MM.1S (cell line): ENCODE results near the gene PNLIP.

Experiments
- EZH2 ChIP-seq: fragments of 300-600 bp; sonication (generic); optimal IDR thresholded peaks from 2 replicates; pipeline ENCODE3; 2017; ENCODE audit warnings: low read depth, mild to moderate bottlenecking, antibody characterized with exemption, low read length, mixed read lengths
- EZH2phosphoT487 ChIP-seq: fragments of 300-600 bp; sonication (generic); IDR thresholded peaks from 2 replicates; pipeline ENCODE4 v1.6.1; 2018; ENCODE audit warnings: antibody characterized with exemption, low read length
- TF ChIP-seq, protein P1 (sequence below): fragments of 300-600 bp; sonication (generic); IDR thresholded peaks from 2 replicates; pipeline ENCODE4 v1.5.1; 2016; ENCODE audit warnings: antibody characterized with exemption, low read length, mixed read lengths

DNA sequence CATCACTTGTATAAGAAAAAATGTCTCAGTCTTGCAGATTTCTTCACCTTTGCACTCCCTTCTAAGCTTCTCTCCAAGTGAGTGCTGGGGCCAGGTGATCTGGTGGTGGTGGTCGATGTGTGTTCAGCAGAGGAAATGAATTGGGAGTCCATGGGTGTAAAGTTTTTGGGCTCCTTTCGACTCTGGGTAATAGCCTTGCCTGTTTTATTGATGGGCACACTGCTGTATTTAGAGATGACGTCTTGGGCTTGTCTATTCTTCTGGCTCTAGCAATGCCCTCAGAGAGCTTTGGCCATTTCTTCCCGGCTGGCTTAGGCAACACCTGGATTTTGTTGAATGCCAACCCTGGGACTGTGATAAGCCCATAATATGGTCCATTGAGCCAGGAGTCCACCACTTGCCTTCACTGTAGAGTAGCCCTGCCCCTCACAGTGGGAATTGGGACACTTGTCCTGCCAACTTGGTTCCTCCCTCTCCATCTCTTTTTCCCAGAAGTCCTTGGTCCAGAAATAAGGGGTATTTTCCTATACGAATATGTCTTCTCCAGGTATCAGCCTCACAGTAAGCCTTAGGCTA is 11.7 kb downstream of the PNLIP start:
- TF ChIP-seq EZH2: no peak
- TF ChIP-seq, protein P1, sequence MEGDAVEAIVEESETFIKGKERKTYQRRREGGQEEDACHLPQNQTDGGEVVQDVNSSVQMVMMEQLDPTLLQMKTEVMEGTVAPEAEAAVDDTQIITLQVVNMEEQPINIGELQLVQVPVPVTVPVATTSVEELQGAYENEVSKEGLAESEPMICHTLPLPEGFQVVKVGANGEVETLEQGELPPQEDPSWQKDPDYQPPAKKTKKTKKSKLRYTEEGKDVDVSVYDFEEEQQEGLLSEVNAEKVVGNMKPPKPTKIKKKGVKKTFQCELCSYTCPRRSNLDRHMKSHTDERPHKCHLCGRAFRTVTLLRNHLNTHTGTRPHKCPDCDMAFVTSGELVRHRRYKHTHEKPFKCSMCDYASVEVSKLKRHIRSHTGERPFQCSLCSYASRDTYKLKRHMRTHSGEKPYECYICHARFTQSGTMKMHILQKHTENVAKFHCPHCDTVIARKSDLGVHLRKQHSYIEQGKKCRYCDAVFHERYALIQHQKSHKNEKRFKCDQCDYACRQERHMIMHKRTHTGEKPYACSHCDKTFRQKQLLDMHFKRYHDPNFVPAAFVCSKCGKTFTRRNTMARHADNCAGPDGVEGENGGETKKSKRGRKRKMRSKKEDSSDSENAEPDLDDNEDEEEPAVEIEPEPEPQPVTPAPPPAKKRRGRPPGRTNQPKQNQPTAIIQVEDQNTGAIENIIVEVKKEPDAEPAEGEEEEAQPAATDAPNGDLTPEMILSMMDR: no peak
- TF ChIP-seq EZH2phosphoT487: no peak
